GM19468 (cell line): ENCODE results near the gene TTLL11.
A peak's percentile ranks its signal among the peaks of the same experiment; 100 is the strongest.

Source experiments
- ATAC-seq: cut with Tn5 transposase; IDR thresholded peaks from one replicate; pipeline ENCODE4 v1.9.1; 2021; ENCODE audit warnings: mild to moderate bottlenecking, moderate library complexity, moderate number of reproducible peaks; ENCODE audit not compliant: unreplicated experiment; ENCODE audit errors: extremely low read depth

The TTLL11 gene

GRCh38 chr9:122092611-122093506 lies at the start of gene TTLL11:
TSS of gene TTLL11 (minus strand) at chr9:122093308. CDS start at chr9:122093148, 160 bp downstream.
- ATAC-seq: peak; percentile 70

GRCh38 chr9:122141671-122142070 lies 48.6 kb upstream of the TTLL11 start:
- no peak for ATAC-seq

- no peak for ATAC-seq
Measured at GRCh38 chr9:122140368-122141193, 47.5 kb upstream of the TTLL11 start.

- ATAC-seq: no peak
Measured at GRCh38 chr9:122138560-122139268, 45.6 kb upstream of the TTLL11 start.

GRCh38 chr9:122135529-122135859 lies 42.4 kb upstream of the TTLL11 start:
- ATAC-seq: no peak

- ATAC-seq: no peak
Measured at GRCh38 chr9:122134822-122135528, 41.9 kb upstream of the TTLL11 start.

GRCh38 chr9:122133984-122134535 lies 41.0 kb upstream of the TTLL11 start:
- ATAC-seq: no peak

GRCh38 chr9:122133263-122133983 lies 40.3 kb upstream of the TTLL11 start:
- ATAC-seq: no peak

- no peak for ATAC-seq
Measured at GRCh38 chr9:122132539-122132938, 39.4 kb upstream of the TTLL11 start.

GRCh38 chr9:122131401-122132001 lies 38.4 kb upstream of the TTLL11 start:
- no peak for ATAC-seq

- no peak for ATAC-seq
Measured at GRCh38 chr9:122130837-122131236, 37.7 kb upstream of the TTLL11 start.

GRCh38 chr9:122129969-122130368 lies 36.9 kb upstream of the TTLL11 start:
- no peak for ATAC-seq

GRCh38 chr9:122128969-122129343 lies 35.8 kb upstream of the TTLL11 start:
- no peak for ATAC-seq

- no peak for ATAC-seq
Measured at GRCh38 chr9:122128007-122128968, 35.2 kb upstream of the TTLL11 start.

GRCh38 chr9:122127396-122127798 lies 34.3 kb upstream of the TTLL11 start:
- ATAC-seq: no peak

- ATAC-seq: no peak
Measured at GRCh38 chr9:122126331-122127261, 33.5 kb upstream of the TTLL11 start.
